ENCODE results near the gene TRIM71.
"Not testable (repeated sequence)": the region's sequence is repeated elsewhere in the genome, so short reads cannot be mapped to it uniquely, and the experiment has no call there.

The TRIM71 gene

DNA sequence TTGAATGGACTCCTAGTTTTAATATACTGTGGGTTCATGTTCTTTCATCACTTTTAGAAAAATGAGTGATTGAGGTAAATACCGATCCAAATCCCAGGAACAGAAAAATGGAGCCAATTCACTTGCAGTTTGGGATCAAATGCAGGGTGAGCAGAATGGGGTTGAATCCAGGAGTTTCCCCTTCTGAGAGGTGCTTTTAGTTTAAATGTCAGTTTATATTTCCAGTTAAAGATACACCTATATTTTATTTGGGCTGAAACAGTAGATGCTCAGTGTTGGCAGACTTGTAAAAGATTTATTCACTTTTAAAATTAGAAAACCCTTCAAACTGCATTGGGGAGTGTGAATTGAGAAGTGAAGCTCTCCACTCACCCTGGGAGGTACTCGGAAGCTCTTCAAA, 2.6 kb downstream of the TRIM71 start:
- no peak for DNase-seq

DNA sequence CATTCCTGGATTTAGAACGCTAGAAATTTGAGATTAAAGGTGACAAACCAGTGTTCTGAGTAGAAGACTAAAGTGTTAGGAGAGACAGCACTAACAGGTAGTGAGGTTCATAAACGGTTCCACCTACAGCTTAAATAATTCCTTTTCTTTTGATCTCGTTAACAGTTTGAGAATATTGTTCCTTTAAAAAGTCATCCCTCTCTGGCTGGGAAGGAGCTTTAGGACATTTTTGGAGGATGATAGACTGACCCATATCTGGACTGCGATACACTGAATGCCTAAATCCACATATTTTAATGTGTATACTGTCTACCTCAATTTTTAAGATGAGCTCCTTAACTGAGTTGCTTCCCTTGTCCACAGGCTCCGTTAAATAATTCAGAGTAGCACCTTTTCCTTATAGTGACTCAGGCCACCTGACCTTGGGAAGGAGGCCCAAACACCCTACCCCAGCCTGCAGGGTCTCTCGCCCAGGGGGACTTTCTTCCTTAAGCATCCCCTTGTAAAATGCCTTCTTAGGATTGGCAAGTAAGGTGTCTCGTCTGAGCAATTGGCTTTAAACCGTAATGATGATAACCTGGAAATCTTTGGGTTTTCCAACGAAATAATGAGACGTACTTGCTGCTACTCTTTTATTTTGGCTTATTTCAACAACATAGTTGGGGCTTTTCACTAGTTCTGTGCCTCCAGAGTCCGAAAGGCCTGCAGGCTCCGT, 3.3 kb downstream of the TRIM71 start:
- DNase-seq: no peak

DNA sequence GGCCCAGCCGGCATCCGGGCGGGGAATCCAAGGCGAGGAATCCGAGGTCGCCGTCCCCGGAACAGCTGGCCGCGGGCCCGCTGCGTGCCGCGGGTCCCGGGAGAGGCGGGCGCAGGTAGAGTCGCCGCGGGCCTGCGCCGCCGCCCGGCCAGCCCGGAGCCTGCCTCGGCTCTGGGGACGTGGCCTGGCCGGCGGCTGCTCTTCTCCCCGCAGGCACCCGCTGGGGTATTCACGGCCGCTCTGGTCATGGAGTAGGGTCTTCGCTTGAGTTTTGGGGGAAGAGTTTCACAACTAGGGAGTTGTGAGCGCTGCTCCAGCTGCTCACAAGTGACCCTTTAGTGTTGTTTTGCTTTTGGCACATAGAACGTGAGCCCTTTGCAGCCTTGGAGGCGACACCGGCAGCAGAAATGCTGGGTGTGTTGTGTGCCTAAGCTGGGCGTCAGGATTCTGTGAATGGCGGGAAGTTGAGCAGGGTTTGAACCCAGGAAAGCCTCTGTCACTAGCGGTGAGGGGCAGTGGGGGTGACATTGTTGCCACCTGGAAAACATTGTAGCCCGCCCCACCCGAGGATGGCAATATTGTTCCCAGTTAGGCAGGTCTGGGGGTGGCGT, 4.0 kb downstream of the TRIM71 start:
- DNase-seq: no peak

- DNase-seq: no peak
Observed at GRCh38 chr3:32822609-32823498, 5.1 kb downstream of the TRIM71 start.

DNA sequence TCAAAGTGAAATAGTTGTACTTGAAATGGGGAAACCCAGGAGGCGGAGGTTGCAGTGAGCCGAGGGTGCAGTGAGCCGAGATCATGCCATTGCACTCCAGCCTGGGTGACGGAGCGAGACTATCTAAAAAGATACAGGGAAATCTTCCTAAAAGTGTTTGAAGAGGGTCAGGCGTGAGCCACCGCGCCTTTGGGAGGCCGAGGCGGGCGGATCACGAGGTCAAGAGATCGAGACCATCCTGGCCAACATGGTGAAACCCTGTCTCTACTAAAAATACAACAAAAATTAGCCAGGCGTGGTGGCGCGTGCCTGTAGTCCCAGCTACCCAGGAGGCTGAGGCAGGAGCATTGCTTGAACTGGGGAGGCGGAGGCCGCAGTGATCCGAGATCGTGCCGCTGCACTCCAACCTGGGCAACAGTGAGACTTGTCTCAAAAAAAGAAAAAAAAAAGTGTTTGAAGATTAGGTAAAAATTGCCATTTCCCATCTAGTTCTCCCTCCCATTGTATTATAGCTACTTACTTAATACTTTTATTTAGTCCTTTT, 5.9 kb downstream of the TRIM71 start:
- not testable (repeated sequence) for DNase-seq

DNA sequence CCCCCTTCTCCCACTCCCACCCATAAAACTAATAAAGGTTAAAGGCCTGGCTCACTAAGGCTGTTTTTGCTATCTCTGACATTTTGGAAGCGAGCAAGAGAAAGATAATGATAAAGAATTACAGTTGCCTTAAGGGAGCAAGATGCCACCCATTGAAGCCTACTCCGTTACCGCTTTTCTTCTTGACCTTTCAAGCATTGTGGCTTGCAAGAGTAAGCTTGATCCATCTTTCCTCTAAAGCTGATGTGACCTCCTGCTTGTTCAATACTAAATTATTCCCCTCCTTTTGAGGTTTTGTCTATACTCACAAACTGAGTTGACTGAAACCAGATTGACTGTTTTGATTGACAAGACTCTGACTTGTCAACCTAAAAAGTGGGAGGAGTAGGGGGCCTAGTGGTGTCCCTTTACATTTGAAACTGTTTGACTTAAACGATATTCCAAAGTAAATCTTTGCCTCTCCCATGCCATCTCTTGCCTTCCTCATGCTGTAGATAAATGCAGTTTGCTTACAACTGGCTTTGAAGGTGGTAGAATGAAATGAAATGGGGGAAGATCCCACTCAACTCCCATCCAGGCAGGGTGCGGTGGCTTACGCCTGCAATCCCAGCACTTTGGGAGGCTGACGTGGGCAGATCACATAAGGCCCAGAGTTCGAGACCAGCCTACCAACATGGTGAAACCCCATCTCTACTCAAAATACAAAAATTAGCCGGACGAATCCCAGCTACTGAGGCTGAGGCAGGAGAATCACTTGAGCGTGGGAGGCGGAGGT, 8.0 kb downstream of the TRIM71 start:
- DNase-seq: no peak

DNA sequence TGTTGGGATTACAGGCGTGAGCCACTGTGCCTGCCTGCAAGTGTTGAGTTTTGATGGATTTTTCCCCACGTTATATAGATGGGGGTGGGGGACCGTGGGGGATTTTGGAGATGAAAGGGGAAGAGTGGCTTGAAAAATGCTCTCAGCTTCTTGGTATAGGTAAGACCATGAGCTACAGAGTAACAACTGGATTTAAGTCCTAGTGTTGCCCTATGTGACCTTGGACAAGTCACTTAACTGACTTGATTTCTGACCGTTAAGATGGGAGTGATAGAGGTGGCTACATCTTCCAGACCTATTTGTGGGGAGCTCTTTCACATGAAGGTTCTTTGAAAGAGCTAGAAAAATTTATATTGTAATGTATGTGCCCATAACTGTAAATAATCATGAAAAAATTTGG, 13.3 kb downstream of the TRIM71 start:
- DNase-seq: no peak

GRCh38 chr3:32831791-32832190, 14.0 kb downstream of the TRIM71 start:
- no peak for DNase-seq

DNA sequence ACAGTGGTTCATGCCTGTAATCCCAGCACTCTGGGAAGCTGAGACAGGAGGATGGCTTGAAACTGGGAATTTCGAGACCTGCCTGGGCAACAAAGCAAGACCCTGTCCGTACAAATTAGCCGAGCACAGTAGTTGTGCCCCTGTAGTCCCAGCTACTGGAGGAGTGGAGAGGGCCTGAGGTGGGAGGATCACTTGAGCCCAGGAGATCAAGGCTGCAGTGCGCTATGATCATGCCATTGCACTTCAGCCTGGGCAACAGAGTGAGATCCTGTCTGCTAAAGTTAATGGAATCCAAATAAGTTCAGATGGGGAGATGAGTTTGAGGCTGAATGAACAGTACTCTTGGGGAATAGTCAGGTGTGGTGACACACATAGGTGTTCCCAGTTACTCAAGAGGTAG, 14.4 kb downstream of the TRIM71 start:
- no peak for DNase-seq

DNA sequence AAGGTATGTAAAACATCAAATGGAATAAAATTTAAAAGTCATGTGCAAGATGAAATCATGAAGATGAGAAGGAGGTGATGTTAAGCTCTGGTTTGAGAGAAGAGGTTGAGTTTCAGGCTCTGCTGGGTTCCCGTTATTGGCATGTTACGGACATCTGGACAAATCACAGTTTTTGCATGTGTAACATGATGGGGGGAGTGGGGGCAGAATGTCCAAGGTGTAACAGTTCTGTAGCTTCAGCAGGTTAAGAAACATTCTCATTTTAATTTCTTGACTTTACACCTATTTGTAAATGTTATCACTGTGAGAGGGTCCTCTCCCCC, 17.2 kb downstream of the TRIM71 start:
- no peak for DNase-seq

DNA sequence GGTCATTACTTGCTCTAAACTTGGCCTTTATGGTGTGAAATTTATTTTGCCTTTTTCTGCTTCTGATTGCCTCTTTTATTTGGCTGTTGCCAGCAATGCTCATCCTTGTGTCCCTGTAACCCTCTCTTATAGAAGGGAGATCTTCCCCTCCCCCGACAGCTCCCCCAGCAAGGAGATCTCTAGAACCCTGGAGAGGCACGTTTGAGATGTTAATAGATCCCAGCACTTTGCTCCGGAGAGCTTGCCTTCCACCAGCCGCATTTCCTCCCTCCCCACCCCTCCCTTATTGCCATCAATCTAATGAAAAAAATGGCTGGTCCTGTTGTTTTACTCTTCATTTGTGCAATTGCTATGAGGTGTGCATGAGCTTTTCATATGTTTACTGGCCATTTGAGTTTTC, 18.2 kb downstream of the TRIM71 start:
- DNase-seq: no peak

- DNase-seq: no peak
Observed at GRCh38 chr3:32836601-32837000, 18.8 kb downstream of the TRIM71 start.

GRCh38 chr3:32837366-32837765, 19.6 kb downstream of the TRIM71 start:
- no peak for DNase-seq

DNA sequence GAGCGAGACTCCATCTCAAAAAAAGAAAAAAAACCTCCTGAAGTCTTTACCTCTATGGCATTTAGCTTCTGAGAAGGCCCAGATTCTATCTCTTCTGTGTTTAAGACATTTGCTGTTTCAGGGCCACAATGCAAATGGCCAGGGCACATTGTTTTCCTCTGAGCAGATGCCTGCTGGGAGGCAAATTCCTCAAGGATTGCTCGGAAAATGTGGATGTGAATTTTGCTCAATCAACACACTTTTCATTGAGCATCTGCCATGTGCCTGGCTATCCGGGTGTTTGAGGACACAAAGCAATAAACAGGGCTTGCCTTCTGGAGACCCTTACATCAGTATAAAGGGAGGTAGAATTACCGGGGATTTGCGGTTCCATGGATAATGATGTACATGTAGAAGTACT, 20.0 kb downstream of the TRIM71 start:
- no peak for DNase-seq

GRCh38 chr3:32839714-32840085, 21.9 kb downstream of the TRIM71 start:
- DNase-seq: no peak

- no peak for DNase-seq
Observed at GRCh38 chr3:32840086-32840841, 22.5 kb downstream of the TRIM71 start.

DNA sequence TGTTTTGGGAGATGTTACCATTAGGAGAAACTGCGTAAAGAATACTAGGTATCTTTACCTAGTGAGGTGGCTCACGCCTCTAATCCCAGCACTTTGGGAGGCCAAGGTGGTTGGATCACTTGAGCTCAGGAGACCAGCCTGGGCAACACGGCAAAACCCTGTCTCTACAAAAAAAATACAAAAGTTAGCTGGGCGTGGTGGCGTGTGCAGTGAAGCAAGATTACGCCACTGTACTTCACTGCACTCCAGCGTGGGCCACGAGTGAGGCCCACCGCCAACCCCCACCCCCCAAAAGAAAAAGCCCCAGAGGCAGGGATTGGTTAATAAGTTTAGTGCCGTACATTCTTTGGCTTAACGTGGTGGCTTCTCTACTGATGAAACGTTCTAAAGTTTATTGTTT, 23.5 kb downstream of the TRIM71 start:
- DNase-seq: no peak

DNA sequence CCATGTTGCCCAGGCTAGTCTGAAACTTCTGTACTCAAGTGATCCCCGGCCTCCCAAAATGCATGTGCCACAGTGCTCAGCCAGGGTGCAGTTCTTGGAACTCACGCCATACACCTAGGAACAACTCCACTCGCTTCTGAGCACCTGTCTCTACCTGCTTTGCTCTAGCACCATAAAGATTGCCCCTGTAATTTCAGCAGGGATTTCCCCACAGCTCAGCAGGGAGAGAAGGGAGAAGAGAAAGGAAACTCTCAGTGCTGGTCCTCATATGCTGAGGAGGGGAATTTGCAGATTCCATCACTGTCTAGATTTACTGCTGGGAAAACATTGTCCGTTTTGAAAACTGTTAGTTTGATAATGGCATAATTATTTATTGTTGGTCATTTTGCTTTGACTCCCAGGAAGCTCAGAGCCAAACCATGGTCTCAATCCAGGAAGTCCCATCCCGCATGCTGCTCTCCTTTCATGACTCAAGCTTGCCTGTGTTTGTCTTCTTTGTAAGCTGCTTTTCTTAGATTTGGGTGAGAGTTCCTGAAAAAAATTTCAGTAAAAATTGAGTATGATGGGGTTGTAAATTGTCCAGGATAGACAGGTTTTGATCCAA, 24.2 kb downstream of the TRIM71 start:
- DNase-seq: no peak

DNA sequence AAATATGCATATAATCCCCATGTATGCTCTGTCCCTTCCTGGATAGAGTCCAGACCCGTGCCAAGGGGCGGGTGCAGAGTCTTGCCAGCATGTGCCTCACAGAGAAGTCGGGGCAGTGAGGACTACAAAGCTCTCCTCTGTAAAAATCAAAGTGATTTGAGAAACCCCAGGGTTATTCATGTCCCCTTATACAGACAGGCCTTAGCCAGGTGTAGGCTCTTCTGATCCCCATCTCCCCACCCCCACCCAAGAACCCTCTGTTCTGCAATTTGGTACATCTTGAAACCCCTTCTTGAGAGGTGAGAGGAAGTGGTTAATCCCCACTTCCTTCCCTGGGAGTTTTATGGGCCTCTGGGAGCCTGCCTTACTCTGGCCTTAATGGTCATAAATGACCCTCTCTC, 24.7 kb downstream of the TRIM71 start:
- DNase-seq: no peak

DNA sequence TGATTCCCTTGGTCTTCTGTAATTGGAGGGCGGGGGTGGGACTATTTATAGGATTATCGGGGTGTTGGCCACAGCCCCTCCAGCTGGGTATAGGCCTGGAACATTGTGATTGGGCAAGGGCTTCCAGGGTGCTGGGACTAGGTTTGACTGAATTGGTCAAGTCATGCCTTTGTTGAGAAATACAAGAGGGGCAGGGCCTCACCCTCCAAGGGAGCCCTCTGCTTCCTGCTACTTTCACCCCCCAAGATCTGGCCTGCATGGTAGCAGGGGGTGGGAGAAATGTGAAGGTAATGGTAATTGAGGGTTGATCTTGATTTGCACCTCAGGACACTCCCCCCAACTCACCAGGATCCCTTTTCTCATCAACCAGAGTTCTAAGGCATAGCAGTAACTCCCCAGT, 25.2 kb downstream of the TRIM71 start:
- DNase-seq: no peak

DNA sequence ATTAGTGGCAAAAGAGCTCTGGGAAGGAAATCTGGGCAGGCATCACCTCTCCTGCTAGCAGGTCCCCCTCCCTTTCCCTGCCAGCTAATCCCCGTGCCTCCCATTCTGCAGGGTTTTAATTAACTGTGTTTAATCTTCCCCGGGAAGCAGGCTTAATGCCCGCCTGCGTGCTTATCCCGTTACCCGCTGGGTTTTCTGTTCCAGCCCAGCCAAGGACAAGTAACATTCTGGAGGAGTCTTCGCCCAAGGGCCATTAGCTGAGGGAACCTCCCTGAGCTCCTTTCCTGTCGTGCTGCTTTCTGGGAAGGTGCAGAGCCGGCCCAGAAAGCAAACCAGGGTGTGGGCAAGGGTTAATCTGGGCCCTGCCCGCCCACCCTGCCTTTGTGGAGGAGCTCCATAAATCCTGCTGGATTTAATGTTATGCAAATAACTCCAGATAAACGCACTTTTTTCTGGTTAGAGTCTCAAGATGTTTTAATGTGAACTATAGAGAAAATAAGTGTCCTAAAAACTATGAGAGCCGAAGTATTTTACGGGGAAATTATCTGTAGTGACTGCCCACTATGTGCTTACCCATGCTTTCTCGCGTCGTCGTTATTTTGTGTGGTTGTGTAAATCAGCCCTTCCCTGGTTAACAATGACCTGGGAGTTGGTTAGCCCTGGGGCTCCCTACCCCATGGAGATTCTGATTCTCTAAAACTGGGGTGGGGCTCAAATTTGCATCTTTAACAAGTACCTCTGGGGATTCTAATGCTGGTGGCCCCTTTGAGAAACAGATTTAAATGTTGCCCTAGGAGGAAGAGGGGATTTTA, 25.9 kb downstream of the TRIM71 start:
- no peak for DNase-seq

Data from NCI-H1105 treated with DMSO at 0.1 percent for 48 hours (cell line).